HG03575 (cell line): ENCODE data around the gene ICOSLG.
"Not testable (repeated sequence)": the region's sequence is repeated elsewhere in the genome, so short reads cannot be mapped to it uniquely, and the experiment has no call there.

Experiments used
- ATAC-seq: cut with Tn5 transposase; IDR thresholded peaks from one replicate; pipeline ENCODE4 v1.9.1; 2021; ENCODE audit not compliant: unreplicated experiment, insufficient number of reproducible peaks, low FRiP score; ENCODE audit errors: extremely low read depth

Gene ICOSLG

DNA sequence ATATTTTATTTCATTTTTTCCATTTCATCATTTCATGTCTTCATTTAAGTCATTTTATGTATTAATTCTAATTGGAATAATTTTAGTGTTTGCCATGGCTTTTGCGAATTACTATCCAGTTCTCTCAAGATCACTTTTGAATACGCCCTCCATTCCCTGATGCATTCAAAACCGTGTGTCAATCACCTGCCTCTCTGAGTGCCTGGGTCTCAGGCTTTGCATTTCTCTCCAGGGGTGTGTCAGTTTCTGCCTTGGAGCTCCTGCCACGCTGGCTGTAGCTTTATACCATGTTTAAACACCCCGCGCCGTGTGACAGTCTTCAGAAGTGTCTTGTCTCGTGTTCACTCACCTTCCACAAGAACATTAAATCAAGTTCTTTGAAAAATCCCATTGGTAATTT, 28.3 kb upstream of the ICOSLG start:
- ATAC-seq = no peak

GRCh38 chr21:44267655-44268142, 27.0 kb upstream of the ICOSLG start:
- no peak for ATAC-seq

DNA sequence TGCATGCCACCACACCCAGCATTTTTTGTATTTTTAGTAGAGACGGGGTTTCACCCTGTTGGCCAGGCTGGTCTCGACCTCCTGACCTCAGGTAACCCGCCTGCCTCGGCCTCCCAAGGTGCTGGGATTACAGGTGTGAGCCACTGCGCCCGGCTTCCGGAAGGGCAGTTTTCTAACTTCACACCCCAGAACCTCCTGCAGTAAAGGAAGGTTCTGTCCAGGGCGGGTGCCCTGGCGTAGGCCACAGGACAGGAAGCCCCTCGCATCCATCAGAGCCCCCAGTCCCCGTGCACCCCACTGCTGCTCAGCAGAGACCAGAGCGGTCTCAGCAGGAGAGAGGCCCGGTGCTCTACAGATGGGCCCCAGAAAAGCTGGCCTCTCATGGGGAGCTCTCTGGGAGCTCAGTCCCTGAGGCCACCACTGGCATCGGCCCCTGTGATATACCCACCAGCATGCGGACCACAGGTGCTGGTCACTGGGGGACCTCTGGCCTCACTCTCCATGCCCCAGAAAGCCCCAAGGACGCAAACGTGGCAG, 25.1 kb upstream of the ICOSLG start:
- no peak for ATAC-seq

- no peak for ATAC-seq
Observed at GRCh38 chr21:44263768-44264167, 23.0 kb upstream of the ICOSLG start.

DNA sequence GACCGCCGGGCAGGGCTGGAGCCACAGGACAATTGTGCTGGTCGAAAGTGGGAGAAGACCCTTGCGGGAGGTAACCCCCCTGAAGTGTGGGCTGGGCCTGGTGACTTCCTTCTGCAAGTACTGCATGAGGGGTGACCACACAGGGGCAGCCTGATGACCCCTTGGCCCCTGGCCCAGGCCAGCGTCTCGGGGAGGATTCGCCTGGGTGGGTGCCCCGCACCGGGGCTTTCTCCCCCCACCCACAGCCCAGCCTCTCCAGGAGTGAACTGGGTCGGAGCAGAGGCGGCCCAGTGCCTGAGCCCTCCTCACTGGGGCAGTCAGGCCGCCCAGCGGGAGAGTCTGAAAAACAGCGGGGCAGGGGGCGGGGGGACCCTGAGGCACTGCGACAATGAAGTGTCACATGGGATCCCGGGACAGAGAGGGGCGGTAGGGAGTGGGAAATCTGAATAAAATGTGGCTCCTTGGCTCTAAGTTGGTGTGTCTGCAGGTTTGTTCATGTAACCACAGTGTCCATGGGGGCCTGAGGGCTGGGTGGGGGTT, 22.5 kb upstream of the ICOSLG start:
- no peak for ATAC-seq

DNA sequence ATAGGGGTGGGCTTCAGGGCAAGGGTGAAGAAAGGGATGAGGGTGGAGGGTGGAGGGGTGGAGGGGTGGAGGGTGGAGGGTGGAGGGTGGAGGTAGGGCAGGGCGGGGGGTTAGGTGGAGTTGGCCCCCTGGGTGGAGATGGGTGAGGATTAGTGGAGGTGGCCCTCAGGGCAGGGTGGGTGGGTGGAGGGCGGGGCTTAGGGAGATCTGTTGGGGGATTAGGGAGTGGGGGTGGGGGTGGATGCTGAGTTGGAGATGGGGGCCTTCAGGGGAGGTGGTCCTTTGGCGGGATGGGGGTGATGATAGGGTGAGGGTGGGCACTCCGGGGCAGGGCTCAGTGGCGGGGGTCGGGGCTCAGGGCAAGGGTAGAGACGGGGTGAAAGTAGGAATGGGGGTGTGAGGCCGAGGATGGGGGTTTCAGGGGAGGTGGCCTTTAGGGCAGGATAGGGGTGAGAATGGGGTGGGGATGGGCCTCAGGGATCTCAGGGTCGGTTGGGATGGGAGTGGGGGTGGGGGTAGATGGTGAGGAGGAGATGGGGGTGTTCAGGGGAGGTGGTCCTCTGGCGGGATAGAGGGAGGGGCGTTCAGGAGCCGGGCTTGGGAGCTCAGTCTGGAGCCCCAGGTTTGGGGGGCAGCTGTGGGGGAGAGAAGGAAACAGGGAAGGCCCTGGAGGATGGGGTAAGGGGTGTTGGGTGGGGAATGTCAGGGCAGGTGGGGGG, 21.8 kb upstream of the ICOSLG start:
- ATAC-seq = no peak

DNA sequence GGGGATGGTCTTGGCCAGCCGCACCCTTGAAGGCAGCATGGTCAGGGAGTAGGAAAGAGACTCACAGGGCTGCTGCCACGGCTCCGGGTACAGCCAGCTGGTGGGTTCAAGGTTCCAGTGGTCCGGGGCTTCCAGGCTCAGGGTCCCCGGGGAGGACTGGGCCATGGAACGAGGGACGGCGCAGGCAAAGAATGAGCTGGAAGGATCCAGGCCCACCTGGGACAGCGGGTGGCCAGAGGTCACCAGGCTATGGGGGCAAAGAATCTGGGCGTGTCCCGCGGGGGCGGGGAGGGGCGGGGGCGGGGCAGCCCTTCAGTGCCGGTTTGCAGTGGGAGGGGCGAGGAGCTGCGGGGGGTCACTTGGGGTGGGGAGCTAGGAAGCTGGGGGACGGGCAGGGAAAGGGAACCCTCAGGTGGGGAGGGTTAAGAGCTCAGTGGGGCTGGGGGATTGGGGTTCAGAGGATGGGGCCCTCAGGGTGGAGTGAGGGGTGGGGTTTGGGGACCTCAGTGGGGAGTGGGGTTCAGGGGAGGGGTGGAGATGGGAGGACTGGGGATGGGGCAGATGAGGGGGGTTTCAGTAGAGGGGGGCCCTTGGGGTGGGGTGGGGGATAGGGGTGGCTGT, 21.0 kb upstream of the ICOSLG start, which contains the start of gene DNMT3L:
Gene DNMT3L (minus strand): TSS at position 223 of the 621 bp plus-strand sequence. CDS start 638 bp downstream, outside the sequence.
- ATAC-seq = no peak

DNA sequence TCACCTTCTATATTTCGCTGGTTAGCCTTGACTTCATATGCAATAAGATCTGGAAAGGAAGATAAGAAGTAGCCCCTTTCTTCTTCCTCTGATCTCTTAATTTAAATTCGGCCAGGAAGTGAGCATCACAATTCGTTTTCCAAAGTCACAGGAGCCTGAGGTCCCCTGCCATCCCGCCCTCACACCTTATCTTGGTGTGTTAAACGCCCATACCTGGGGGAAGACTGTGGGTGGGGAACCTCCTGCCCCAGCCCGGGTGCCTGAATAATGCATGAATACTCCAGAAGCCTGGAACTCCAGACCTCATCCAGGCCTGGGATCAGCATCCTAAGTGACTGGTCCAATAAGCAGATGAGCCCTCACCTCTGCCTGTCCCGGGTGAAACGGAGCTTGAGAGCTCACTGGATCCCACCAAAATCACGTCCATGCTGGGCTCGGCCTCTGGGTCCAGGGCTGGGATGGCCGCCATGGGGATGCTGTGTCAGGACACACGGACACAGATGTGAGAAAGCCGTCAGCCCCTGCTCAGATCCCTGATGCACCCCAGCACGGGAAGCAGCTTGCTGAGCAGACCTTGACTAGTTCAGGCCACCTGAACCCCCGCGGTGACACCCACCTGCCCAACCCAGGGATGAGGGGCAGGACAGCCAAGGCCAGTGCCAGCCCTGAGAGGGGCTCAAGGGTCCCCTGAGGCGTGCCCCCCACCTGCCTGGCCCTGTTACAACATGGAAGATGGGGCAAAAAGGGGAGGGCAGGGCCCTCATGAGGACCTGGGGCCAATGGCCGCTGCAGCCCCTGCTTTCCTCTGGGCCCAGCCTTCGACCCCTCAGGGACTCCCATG, 20.3 kb upstream of the ICOSLG start:
- ATAC-seq = no peak

DNA sequence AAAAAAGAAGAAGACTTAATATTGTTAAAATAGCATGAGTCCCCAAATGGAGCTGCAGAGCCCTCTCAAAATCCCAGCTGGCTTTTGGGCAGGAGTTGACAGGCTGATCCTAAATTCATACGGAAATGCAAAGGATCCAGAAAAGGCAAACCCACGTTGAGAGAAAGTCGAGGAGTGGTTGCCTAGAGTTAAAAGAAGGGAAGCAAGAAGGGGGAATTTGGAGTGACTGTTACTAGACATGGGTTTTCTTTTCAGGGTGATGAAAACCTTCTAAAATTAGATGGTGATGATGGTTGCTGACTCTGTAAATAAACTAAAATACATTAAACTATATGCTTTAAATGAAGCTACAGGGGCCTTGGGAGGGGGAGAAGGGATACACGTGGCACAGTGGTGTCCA, 19.3 kb upstream of the ICOSLG start:
- ATAC-seq = no peak

DNA sequence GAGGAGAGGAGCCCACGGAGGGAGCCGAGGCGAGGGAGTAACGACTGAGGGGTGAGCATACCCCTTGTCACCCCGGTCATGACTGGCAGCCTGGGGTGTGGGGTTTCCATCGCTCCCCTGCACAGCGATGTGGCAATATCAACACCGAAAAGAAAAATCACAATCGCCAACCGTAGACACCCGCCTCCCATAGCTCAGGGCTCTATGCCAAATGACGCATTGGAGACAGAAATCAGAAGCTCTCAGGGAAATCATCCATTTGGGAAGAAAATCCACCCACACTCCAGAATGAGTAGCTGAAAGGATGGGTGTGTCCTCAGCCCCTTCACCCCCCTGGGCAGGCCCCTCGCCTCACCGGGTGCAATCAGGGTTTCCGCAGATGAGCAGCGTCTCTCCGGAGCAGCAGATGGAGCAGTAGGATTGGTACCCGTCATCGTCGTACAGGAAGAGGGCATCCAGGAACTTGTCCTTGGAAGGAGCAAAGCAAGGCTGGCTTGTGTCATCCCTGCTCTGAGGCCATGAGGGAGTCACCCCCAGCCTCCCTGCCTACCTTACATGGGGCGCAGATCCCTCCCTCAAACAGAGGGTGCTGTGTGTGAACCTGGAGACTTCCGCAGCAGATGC, 18.5 kb upstream of the ICOSLG start:
- ATAC-seq = no peak

DNA sequence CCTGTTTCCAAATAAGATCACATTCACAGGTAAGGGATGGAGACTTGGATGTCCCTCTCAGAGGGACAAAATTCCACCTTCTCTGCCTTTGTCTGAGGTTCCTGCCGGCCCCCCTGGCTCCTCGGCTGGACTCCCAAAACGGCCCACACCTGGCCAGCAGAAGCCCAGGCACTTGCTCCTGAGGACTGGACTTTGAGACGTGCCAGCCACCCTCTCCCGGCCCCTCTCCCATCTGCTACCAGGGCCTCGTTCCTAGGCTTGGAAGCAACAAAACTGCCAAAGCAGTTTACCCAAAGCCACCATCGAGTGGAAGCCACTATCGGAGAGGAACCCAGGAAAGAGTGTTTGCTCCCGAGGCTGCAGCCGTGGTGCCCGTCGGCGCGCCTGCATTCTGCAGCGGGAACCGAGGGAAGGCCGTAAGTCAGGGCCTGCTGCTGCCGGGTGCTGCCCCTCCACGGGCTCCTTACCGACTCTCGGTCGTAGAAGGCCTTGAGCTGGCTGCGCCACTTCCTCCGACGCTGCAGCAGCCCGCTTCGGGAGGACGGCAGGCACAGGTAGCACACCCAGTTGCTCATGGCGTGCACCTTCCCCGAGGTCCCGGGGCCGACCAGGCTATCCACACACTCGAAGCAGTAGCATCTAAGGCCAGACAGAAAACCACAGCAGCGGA, 17.4 kb upstream of the ICOSLG start:
- no peak for ATAC-seq

GRCh38 chr21:44255511-44255981, 14.8 kb upstream of the ICOSLG start:
- ATAC-seq = no peak

DNA sequence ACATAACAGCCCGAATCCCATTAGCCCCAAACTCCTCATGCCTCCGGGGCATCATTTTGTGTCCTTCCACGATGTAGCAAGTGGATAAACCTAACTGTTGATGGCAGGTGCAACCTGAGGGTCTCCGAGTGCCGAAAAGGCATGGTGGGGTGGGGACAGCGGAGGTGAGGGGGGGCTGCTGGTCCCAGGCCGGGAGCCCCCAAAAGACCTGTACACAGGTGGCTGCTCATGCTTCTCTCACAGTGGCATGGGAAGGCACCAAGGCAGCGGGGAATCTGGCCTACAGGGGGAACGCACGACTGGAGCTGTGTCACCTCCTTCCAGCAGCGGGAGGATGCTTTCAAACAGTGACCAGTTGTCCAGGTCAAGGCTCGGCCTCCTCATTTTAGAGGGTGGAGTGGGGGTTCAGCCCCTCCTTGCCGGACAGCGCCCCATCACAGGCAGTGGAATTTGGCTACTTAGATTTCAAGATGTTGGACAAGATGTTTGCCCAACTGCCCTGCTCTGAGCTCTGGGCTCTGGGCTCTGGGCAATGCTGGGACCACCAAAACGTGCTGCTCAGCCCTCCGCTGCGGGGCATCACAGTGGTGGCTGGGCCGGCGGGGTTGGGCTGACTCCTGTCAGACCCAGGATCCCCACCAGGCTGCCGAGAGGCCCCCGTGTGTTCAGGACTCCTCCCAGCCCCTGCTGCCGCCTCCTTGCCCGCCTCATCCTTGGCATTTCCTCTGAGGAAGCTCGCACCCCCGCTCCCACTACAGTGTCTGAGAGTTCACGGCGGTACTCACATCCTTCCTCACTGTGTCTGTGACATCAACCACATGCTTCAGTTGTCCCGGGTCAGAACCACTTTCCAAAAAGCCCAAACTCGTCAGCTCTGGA, 13.3 kb upstream of the ICOSLG start:
- ATAC-seq = no peak

DNA sequence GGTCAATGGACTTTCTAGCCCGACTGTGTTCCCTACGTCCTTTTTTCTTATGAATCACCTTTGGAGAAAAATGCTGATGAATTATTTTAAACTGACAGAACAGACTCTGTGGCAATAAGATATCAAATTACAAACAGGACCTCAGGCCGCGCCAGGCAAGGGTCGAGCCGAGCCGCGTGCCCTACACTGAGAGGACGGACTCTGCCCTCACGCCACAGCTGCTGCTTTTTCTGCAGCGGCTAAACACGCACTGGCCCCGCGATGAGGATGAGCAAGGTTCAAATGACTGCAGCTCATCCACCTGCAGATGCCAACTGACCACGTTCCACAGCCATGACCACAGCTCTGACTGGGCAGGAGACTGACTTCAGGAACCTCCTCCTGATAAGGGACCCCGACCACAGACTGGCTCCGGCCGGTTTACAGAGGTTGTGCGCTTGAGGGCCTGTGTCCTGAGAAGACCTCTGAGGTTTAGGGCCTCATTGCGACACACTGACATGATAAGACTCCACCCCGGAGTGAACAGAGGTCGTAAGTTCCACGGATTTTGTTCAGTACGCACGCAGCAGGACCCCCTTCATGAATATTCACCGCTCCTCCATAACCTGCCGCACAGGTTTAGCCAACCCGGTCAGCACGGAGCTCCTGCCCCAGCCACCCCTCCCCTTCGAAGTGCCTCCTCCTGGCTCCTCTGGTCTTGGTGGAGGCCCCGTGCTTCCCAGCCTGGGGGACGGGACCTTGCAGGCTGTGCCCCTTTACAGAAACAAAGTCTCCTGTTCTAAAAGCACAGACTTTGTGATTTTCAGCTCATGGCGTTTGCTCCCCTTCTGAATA, 8.7 kb upstream of the ICOSLG start:
- ATAC-seq = not testable (repeated sequence)

DNA sequence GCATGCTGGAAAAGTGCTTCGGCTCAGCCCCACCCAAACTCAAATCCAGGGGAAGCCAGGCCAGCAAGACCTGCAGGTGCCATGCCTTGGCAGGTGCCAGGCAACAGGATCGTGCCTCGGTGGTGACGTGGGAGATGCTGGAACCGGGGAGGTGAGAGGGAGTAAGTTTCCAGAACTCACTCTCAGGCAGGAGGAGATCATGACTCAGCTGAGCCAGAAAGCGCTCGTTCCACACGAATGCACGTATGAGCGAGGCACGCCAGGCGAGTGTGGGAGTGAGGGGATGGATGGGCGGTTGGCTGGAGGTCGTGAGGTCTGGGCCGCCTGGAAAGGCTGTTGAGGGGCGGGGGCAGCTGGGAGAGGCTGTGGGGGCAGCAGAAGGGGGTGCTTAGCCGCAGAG, 7.2 kb upstream of the ICOSLG start:
- not testable (repeated sequence) for ATAC-seq

DNA sequence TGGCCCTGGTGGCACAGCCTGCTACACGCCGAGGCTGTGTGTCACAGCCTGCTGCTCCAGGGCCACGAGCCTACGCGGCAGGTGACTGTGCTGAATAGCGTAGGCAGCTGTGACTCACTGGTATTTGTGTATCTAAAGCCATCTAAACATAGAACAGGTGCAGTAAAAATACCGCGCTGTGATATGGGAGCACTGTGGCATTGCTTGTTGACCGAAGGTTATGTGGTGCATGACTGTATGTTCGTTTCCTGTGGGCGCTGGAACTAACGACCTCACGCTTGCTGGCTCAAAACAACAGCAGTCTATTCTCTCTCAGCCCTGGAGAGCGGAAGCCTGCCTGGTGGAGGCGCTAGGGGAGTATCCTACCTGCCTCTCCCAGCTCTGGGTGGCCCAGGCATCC, 3.2 kb upstream of the ICOSLG start:
- peak; percentile 45 for ATAC-seq
